WTC11 (cell line): ENCODE results near the gene ZSCAN21.

Experiments
- ESRRA ChIP-seq: sonication (generic); formaldehyde crosslinking; IDR thresholded peaks from 2 replicates; pipeline ENCODE4 v1.8.1; 2022; ENCODE audit warnings: mild to moderate bottlenecking, missing genetic modification reagents, borderline replicate concordance
- NR3C1 ChIP-seq: sonication (generic); formaldehyde crosslinking; conservative IDR thresholded peaks from 2 replicates; pipeline ENCODE4 v1.8.1; 2023; ENCODE audit warnings: low read depth, mild to moderate bottlenecking, missing genetic modification reagents
- ZNF121 ChIP-seq: sonication (generic); formaldehyde crosslinking; IDR thresholded peaks from 2 replicates; pipeline ENCODE4 v1.8.0; 2023; ENCODE audit warnings: missing genetic modification reagents
- ZNF138 ChIP-seq: sonication (generic); formaldehyde crosslinking; conservative IDR thresholded peaks from 2 replicates; pipeline ENCODE4 v1.8.1; 2022; ENCODE audit warnings: mild to moderate bottlenecking, moderate library complexity, missing genetic modification reagents
- ZNF671 ChIP-seq: fragments of 250-450 bp; sonication (Bioruptor Pico); IDR thresholded peaks from 2 replicates; pipeline ENCODE4 v1.8.0; 2021; ENCODE audit warnings: mild to moderate bottlenecking
- TF ChIP-seq, protein P1 (sequence below): sonication (generic); formaldehyde crosslinking; IDR thresholded peaks from 2 replicates; pipeline ENCODE4 v1.8.0; 2022; ENCODE audit warnings: missing genetic modification reagents
- TF ChIP-seq, protein P2 (sequence below): fragments of 200-600 bp; IDR thresholded peaks from 2 replicates; pipeline ENCODE4 v1.8.0; 2022; ENCODE audit warnings: antibody characterized with exemption
- TF ChIP-seq, protein P3 (sequence below): sonication (generic); formaldehyde crosslinking; IDR thresholded peaks from 2 replicates; pipeline ENCODE4 v1.8.1; 2022; ENCODE audit warnings: low read depth, mild to moderate bottlenecking, moderate library complexity, missing genetic modification reagents, borderline replicate concordance

DNA sequence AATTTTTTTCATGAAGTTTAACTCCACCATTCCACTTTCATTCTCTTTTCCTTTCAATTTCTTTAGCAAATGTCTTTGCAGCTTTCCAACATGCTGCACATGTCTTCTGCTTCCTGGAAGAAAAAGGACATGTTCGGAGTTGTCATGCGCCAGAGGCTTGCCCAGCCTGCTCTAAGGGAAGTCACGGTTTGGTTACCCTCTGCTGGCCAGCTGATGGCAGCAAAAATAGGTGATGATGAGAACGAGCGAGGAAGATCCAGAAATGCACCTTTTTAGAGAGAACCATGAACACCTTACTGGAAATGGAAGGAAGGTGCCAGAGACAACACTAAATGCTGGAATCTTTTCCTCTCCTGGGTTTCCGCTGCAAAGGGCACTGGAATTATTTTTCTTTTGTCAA lies 4.9 kb upstream of the ZSCAN21 start:
- no peak for TF ChIP-seq ESRRA
- TF ChIP-seq NR3C1 (CRISPR knock-in tag) = no peak
- TF ChIP-seq ZNF121 = no peak
- no peak for TF ChIP-seq ZNF671 (CRISPR knock-in tag)
- TF ChIP-seq, protein P1, sequence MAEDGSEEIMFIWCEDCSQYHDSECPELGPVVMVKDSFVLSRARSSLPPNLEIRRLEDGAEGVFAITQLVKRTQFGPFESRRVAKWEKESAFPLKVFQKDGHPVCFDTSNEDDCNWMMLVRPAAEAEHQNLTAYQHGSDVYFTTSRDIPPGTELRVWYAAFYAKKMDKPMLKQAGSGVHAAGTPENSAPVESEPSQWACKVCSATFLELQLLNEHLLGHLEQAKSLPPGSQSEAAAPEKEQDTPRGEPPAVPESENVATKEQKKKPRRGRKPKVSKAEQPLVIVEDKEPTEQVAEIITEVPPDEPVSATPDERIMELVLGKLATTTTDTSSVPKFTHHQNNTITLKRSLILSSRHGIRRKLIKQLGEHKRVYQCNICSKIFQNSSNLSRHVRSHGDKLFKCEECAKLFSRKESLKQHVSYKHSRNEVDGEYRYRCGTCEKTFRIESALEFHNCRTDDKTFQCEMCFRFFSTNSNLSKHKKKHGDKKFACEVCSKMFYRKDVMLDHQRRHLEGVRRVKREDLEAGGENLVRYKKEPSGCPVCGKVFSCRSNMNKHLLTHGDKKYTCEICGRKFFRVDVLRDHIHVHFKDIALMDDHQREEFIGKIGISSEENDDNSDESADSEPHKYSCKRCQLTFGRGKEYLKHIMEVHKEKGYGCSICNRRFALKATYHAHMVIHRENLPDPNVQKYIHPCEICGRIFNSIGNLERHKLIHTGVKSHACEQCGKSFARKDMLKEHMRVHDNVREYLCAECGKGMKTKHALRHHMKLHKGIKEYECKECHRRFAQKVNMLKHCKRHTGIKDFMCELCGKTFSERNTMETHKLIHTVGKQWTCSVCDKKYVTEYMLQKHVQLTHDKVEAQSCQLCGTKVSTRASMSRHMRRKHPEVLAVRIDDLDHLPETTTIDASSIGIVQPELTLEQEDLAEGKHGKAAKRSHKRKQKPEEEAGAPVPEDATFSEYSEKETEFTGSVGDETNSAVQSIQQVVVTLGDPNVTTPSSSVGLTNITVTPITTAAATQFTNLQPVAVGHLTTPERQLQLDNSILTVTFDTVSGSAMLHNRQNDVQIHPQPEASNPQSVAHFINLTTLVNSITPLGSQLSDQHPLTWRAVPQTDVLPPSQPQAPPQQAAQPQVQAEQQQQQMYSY (CRISPR knock-in tag) = no peak
- TF ChIP-seq, protein P2, sequence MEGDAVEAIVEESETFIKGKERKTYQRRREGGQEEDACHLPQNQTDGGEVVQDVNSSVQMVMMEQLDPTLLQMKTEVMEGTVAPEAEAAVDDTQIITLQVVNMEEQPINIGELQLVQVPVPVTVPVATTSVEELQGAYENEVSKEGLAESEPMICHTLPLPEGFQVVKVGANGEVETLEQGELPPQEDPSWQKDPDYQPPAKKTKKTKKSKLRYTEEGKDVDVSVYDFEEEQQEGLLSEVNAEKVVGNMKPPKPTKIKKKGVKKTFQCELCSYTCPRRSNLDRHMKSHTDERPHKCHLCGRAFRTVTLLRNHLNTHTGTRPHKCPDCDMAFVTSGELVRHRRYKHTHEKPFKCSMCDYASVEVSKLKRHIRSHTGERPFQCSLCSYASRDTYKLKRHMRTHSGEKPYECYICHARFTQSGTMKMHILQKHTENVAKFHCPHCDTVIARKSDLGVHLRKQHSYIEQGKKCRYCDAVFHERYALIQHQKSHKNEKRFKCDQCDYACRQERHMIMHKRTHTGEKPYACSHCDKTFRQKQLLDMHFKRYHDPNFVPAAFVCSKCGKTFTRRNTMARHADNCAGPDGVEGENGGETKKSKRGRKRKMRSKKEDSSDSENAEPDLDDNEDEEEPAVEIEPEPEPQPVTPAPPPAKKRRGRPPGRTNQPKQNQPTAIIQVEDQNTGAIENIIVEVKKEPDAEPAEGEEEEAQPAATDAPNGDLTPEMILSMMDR = no peak
- TF ChIP-seq, protein P3, sequence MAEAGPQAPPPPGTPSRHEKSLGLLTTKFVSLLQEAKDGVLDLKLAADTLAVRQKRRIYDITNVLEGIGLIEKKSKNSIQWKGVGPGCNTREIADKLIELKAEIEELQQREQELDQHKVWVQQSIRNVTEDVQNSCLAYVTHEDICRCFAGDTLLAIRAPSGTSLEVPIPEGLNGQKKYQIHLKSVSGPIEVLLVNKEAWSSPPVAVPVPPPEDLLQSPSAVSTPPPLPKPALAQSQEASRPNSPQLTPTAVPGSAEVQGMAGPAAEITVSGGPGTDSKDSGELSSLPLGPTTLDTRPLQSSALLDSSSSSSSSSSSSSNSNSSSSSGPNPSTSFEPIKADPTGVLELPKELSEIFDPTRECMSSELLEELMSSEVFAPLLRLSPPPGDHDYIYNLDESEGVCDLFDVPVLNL (CRISPR knock-in tag) = no peak
- TF ChIP-seq ZNF138 (CRISPR knock-in tag) = no peak
